Calu3 (cell line): Measurements from ENCODE around the gene SLC26A3. TPM values are rescaled to one million over a fixed set of nuclear protein-coding genes. Genes with fewer than 3 reads are reported as not detected.
"Not testable (repeated sequence)": the region's sequence is repeated elsewhere in the genome, so short reads cannot be mapped to it uniquely, and the experiment has no call there.

ENCODE experiments used
- Bru-seq: library from RNA; stranded (reverse); fragments of 400-500 nt; gene quantifications from one replicate; lab custom pipeline; 2021; lab: Mats Ljungman, UMichigan
- BruChase-seq, 2 experiments: library from RNA; stranded (reverse); fragments of 400-500 nt; gene quantifications; one replicate each; lab custom pipeline; 2021; lab: Mats Ljungman, UMichigan
- BruUV-seq: library from RNA; stranded (reverse); fragments of 400-500 nt; replicated peaks from 2 replicates; lab custom pipeline; 2021; lab: Mats Ljungman, UMichigan
- CTCF ChIA-PET: fragments of 300-600 bp; sonication (Branson Sonifier 250); formaldehyde crosslinking; loops from one replicate; lab custom pipeline; 2022; ENCODE audit warnings: antibody characterized with exemption; lab: Charles Lee
- DNase-seq: peaks from one replicate; pipeline ENCODE4 v3.0.0; 2022
- H3K27ac Mint-ChIP-seq: one replicate; pipeline ENCODE4 v1.8.0; 2022; ENCODE audit warnings: mixed read lengths; ENCODE audit not compliant: unreplicated experiment
- H3K27me3 Mint-ChIP-seq: one replicate; pipeline ENCODE4 v1.8.0; 2022; ENCODE audit warnings: mixed read lengths; ENCODE audit not compliant: unreplicated experiment
- H3K36me3 Mint-ChIP-seq: one replicate; pipeline ENCODE4 v1.8.0; 2022; ENCODE audit warnings: mild to moderate bottlenecking, moderate library complexity, mixed read lengths; ENCODE audit not compliant: insufficient read depth, unreplicated experiment
- H3K4me1 Mint-ChIP-seq: one replicate; pipeline ENCODE4 v1.8.0; 2022; ENCODE audit warnings: mild to moderate bottlenecking, low read depth, mixed read lengths; ENCODE audit not compliant: unreplicated experiment
- H3K4me3 Mint-ChIP-seq: one replicate; pipeline ENCODE4 v1.8.0; 2022; ENCODE audit warnings: mild to moderate bottlenecking, low read depth, moderate library complexity, mixed read lengths; ENCODE audit not compliant: unreplicated experiment
- H3K9me3 Mint-ChIP-seq: one replicate; pipeline ENCODE4 v1.8.0; 2022; ENCODE audit warnings: low read depth, mixed read lengths; ENCODE audit not compliant: unreplicated experiment
- intact Hi-C: fragments of 100-400 bp; cut with micrococcal nuclease; formaldehyde crosslinking; loops from one replicate; pipeline ENCODE4 v1.10.0; 2022; ENCODE audit not compliant: unreplicated experiment
- long read RNA-seq: library from polyadenylated mRNA; stranded (forward); transcript quantifications from one replicate; pipeline ENCODE4 v2.0.0, GENCODE V29; 2022
- total RNA-seq: library from RNA; stranded (reverse); gene quantifications from 2 replicates; pipeline ENCODE4 v1.2.3, GENCODE V29; 2022
- TF ChIP-seq, protein P1 (sequence below): fragments of 200-600 bp; IDR thresholded peaks from one replicate; pipeline ENCODE4 v1.8.0; 2022; ENCODE audit warnings: antibody characterized with exemption; ENCODE audit not compliant: unreplicated experiment

Gene SLC26A3
- not detected in 2 replicates for total RNA-seq
- not detected for Bru-seq, nascent RNA
- not detected for BruChase-seq, experiment 1, labeled RNA remaining after a 6-hour chase
- BruChase-seq, experiment 2, labeled RNA remaining after a 2-hour chase: not detected
- long read RNA-seq: 0 reads

DNA sequence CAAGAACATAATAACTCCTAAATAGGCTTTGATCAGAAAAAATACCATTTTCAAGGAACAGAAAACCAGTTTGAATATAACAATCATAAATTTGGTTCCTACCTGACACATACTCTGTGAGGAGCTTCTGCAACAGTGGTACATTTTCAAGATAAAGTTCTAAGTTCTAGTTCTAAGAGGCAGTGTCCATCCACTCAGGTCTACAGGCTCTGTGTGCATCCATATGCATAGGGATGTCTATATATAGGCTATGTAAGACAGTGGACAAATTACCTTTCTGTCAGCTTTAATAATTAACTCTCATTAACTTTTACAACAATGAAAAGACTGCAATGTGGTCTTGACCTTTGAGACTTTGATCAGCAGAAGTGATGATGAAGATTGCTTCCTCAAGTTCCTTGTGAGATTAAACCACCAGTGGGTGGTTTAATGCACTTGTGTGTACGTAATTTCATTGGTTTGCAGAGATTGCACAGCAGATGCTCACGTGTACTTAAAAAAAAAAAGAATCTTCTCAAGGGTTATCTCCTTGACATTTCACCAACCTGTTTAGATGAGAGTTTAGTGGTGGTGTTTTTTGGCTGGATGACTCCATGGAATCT lies at the start of gene SLC26A3:
SLC26A3 (minus strand) TSS at position 215 of the 602 bp plus-strand sequence. CDS start 8,714 bp downstream, outside the sequence.
- no peak within 1 kb of the TSS for H3K4me3 Mint-ChIP-seq
- CTCF ChIA-PET: interaction anchor here (0.6 kb wide), 1 partner anchor 1311 kb away, joined by 7 read pairs; no protein-coding TSS in a partner anchor
- no peak for DNase-seq
- H3K36me3 Mint-ChIP-seq: no peaks in the 10 kb centered on the region
- intact Hi-C loops: no loop called here
- no TSS peak for BruUV-seq
- no peak within 1 kb of the TSS for H3K27ac Mint-ChIP-seq
- TF ChIP-seq, protein P1, sequence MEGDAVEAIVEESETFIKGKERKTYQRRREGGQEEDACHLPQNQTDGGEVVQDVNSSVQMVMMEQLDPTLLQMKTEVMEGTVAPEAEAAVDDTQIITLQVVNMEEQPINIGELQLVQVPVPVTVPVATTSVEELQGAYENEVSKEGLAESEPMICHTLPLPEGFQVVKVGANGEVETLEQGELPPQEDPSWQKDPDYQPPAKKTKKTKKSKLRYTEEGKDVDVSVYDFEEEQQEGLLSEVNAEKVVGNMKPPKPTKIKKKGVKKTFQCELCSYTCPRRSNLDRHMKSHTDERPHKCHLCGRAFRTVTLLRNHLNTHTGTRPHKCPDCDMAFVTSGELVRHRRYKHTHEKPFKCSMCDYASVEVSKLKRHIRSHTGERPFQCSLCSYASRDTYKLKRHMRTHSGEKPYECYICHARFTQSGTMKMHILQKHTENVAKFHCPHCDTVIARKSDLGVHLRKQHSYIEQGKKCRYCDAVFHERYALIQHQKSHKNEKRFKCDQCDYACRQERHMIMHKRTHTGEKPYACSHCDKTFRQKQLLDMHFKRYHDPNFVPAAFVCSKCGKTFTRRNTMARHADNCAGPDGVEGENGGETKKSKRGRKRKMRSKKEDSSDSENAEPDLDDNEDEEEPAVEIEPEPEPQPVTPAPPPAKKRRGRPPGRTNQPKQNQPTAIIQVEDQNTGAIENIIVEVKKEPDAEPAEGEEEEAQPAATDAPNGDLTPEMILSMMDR: no peak
- no peaks in the 10 kb centered on the region for H3K4me1 Mint-ChIP-seq
- no peaks in the 10 kb centered on the region for H3K9me3 Mint-ChIP-seq
- peaks cover 49% of the 10 kb centered on the region for H3K27me3 Mint-ChIP-seq

DNA sequence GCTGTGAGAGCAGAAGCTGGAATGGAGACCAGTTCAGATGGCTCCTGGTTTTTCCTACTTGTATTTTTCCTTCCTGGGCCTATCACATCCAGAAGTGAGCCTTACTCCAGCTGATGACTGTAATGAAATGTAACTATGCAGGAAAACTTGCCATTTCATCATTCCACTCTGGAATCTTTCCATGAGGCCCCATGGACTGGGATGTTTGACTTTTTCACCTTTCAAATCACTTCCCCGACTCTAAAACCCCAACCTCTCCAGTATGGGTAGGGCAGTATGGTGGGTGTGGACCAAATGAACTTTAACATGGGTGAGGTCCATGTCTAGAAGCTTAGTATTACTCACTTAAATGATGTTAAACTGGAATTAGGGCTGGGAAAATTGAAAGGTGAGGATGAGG lies 47.6 kb upstream of the SLC26A3 start:
- no TSS peak for BruUV-seq
- CTCF ChIA-PET: no interaction called here
- TF ChIP-seq, protein P1: no peak
- no peak for DNase-seq
- Mint-ChIP-seq H3K36me3 (no peaks in the 10 kb centered on the region), H3K4me3 (no peak overlapping the region), H3K4me1 (no peaks in the 10 kb centered on the region), H3K9me3 (no peaks in the 10 kb centered on the region), H3K27ac (no peak overlapping the region), H3K27me3 (peaks cover 33% of the 10 kb centered on the region)
- intact Hi-C loops: no loop called here

GRCh38 chr7:107850216-107850615 lies 47.2 kb upstream of the SLC26A3 start:
- Mint-ChIP-seq H3K9me3 (no peaks in the 10 kb centered on the region), H3K27me3 (peaks cover 29% of the 10 kb centered on the region), H3K27ac (no peak overlapping the region), H3K4me3 (no peak overlapping the region), H3K36me3 (no peaks in the 10 kb centered on the region), H3K4me1 (no peaks in the 10 kb centered on the region)
- CTCF ChIA-PET: interaction anchor here (0.7 kb wide), 1 partner anchor 51 kb away, joined by 3 read pairs; no protein-coding TSS in a partner anchor
- intact Hi-C loops: no loop called here
- TF ChIP-seq, protein P1: no peak
- BruUV-seq: no TSS peak
- DNase-seq: no peak

DNA sequence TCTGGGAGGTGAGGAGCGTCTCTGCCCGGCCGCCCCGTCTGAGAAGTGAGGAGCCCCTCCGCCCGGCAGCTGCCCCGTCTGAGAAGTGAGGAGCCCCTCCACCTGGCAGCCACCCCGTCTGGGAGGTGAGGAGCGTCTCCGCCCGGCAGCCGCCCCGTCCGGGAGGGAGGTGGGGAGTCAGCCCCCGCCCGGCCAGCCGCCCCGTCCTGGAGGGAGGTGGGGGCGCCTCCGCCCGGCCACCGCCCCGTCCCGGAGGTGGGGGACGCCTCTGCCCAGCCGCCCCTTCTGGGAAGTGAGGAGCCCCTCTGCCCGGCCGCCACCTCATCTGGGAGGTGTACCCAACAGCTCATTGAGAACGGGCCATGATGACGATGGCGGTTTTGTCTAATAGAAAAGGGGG lies 45.2 kb upstream of the SLC26A3 start:
- BruUV-seq, H3K36me3 Mint-ChIP-seq, intact Hi-C loops, CTCF ChIA-PET, H3K9me3 Mint-ChIP-seq, H3K4me3 Mint-ChIP-seq, H3K27ac Mint-ChIP-seq, H3K4me1 Mint-ChIP-seq, DNase-seq: not testable (repeated sequence)
- H3K27me3 Mint-ChIP-seq: peaks cover 14% of the 10 kb centered on the region

DNA sequence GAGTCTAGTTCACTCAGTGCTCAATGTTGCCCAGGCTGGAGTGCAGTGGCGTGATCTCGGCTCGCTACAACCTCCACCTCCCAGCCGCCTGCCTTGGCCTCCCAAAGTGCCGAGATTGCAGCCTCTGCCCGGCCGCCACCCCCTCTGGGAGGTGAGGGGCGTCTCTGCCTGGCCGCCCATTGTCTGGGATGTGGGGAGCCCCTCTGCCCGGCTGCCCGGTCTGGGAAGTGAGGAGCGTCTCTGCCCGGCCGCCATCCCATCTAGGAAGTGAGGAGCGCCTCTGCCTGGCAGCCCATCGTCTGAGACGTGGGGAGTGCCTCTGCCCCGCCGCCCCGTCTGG lies 44.8 kb upstream of the SLC26A3 start:
- DNase-seq, H3K9me3 Mint-ChIP-seq, intact Hi-C loops, H3K4me1 Mint-ChIP-seq, BruUV-seq, CTCF ChIA-PET, H3K36me3 Mint-ChIP-seq, H3K27ac Mint-ChIP-seq, H3K4me3 Mint-ChIP-seq: not testable (repeated sequence)
- H3K27me3 Mint-ChIP-seq: peaks cover 14% of the 10 kb centered on the region
